ENCODE data around the gene LHFPL2.

The LHFPL2 gene

DNA sequence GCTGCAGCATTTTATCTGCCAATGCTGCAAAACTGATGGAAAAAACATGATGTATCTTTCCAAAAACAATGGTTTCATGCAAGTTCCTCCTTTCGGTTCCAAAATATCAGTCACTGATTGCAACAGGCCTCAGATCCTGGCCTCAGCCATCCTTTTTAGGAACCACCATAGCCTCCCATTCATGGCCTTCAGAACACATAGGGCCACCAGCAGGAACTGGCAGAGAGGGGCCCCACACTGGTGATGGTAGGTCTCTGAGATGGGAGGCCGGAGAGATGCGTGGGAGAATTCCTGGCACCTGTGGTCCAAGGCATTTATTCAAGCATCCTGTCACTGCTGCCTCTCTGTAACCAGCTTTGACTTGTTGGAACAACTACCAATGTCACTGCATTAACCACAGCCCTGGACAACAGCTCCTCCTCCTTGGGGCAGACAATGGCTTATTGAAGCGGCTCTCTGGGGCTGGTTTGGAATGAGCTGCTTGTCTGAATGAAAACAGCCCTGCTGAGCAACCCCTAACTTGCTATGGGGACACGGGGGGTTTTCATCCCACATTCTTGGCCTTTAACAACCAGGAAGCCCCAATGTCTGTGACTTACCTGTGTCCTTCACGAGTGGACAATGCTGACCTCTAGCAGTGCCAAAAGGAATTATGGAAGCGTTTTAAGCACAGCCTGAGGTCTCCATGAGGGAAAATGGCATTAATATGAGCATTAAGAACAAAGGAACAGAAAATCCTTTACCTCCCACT, 108.1 kb downstream of the LHFPL2 start:
- DNase-seq, result no peak

DNA sequence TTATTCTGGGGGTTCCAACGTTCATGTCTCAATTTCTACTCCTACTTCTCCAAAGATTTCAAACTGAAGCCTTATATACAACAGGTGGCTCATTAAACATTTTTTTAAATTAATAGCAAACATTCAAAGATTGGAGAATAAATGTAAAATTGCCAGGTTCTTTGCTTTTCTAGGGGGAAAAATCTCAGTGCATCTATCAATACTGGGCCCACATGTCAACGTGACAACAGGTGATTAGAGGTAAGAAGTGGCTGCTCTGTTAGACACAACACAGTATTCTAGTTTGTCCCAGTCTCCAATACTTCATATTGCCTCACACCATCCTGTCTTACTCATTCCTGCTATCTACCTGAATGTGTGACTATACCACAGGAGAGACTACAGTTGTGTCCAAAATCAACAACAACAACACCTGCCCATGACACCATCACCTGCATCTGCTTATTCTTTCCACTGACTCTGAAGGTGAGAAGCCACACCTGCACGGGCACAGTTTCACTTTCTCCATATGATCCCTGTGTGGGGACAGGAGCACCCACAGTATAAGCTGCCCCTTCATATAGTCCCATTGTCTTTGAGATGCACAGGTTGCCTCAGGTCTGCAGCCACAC, 110.2 kb downstream of the LHFPL2 start:
- DNase-seq, result no peak

DNA sequence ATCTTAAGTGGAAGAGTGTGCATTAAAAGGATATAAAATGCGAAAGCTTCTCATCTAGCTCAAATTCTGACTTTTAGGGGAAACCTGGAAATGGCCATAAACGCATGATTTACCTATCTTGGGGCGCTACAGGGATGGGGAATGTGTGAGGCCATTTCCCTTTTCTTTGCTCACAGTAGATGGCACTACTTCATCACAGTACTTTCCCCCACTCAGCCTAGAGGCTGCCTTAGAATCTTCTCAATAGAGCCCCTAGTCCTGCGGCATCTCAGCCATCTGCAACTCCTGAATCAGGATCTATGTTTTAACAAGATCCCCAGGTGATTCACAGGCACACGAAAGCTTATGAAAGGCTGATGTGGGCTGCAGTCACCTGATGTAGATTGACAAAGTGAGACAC, 110.8 kb downstream of the LHFPL2 start:
- no peak for DNase-seq

DNA sequence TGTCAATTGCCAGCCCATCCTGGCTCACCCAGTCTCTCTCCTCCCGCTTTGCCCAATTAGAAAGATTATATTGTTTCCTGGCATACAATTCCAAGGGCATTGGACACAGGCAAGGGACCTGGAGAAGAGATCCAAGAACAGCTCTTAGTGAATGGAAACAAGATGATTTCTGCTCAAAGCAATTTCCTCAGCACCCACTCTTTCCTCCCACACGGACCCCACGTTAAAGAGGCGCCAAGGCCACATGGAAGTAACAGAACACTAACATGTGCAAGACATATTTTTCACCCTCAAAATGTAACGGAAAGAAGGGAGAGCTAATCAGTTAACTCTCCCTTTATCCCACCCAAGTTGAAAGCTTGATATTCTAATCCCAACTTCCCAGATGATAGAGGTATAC, 111.2 kb downstream of the LHFPL2 start:
- DNase-seq, result no peak

DNA sequence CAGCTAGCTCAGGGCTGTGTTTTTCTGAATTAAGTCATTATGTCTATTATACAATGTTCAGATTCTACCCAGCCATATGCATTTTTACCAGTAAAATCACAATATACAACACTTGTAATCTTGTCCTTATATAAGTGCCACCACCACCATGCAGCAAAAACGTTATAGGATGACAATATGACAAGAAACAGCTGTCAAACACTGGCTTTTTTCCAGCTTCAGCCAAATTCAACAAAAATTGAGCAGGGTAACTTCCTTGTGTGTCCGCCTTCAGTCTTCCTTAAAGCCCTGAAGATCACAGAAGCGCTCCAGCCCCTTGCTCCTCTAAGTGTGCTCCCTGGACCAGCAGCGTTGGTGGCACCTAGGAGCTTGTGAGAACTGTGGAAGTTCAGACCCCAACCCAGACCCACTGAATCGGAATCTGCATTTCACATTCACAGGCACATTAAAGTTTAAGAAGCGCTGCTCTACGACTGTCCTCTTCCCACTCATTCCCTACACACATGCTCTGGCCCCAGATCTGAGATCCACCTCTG, 111.8 kb downstream of the LHFPL2 start:
- no peak for DNase-seq

DNA sequence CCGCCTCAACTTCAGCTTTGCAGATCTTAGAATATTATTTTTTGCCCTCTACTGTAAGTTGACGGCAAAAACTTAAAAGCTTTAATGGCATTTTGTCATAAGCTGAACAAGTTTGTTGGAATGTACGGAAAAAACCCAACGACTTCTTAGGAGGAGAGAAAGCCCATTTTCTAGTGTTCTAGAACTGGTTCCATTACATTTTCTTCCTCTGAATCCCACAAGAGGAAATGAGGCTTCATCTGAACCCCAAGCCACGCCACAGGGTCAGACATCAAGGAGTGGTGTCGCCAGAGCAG, 113.7 kb downstream of the LHFPL2 start:
- no peak for DNase-seq

DNA sequence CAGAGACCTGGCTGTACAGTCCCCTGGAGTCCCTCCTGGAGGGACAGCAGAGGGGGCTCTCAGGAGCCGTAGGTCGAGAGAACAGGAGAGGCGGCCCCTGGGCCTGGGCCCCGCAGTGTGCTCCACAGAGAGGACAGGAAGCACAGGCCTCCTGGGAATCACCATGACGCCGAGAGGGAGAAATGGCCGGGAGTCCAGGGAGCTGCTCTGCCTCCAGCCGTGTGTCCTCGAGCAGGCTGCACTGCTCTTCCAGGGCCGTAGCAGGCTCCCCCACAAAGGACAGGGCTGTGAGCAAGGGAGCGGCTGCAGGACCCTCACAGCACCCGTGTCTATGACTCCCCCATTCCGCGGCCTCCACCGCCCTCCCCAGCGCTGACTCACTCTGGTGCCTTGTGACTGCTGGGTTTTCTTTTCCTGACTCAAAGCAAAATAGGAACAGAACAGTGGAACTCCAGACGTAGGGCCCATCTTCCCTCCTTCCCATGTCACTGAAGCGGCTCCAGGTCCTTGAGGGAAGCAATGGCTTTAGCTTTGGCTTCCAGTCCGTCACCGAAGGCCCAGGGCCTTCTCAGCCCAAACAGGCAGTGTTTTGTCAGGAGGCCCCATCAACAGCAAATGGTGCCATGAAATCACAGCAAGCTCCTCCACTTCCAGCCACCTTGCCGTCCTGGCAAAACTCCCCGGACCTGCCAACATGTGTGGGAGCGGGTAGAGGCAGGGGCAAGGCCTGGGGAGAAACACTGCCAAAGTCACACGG, 114.2 kb downstream of the LHFPL2 start:
- no peak for DNase-seq

DNA sequence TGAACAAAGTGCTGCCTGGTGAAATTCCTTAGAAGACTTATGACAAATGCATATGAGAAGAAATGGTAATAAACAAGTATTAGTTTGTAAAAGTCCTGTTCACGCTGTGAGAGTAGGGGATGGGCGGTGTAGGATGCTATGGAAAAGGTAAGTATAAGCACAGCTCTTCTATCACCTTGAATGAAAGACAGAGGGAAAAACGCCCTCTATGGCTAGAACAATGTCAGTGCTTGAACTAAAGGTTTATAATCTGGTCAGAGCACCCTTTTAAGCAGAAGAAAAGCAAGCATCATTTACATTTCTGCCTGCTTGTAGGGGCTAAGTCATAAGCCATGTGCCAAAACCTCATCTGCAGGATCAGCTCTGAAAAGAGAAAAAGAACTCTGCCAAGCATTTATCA, 115.2 kb downstream of the LHFPL2 start:
- no peak for DNase-seq

DNA sequence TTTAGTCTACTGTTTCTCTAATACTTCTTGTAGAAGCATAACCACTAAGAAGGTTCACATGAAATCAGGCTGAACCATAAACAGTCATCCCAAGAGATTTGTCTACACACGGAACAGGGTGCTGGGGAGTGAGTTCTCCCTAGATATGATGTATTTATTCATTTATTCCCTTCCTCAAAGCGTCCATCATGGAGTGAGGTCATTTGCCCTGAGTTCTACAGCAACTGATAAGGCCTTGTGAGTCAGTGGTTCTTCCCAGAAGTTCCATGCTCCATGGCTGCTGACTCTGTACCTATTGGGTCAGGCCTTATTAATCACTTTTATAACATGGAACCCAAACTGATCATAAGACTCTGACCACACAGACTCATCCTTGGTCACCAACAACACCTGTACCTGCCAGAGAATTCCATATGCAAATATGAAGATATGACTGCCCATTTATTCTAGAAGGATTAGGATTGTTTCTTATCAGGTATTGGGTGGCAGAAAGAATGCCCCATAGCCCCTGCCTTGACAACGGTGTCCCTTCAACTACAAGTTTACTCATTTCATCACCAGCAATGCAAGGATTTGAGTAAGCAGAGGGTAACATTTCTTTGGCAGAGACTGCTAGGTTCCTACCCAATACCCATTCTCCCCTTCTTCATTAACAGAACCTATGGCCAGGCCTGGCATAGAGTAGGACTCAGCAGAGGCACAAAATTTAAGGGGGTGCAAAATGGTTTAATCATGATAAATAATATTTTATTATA, 118.1 kb downstream of the LHFPL2 start:
- no peak for DNase-seq

DNA sequence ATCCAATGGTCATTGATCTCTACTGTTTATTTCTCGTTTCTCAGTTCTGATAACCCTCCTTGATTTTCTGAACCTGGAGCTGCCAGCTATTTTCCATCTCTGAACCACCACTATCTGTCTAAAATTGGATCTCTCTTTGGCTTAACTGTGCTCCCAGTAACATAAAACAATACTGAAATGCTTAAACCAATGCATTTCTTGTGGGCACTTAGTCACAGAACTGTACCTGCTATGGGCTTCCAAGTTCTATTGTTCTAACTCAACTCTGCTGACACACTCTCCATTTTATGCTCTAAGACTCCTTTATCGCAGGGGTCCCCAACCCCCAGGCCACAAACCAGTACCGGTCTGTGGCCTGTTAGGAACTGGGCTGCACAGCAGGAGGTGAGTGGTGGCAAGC, 120.6 kb downstream of the LHFPL2 start:
- no peak for DNase-seq

DNA sequence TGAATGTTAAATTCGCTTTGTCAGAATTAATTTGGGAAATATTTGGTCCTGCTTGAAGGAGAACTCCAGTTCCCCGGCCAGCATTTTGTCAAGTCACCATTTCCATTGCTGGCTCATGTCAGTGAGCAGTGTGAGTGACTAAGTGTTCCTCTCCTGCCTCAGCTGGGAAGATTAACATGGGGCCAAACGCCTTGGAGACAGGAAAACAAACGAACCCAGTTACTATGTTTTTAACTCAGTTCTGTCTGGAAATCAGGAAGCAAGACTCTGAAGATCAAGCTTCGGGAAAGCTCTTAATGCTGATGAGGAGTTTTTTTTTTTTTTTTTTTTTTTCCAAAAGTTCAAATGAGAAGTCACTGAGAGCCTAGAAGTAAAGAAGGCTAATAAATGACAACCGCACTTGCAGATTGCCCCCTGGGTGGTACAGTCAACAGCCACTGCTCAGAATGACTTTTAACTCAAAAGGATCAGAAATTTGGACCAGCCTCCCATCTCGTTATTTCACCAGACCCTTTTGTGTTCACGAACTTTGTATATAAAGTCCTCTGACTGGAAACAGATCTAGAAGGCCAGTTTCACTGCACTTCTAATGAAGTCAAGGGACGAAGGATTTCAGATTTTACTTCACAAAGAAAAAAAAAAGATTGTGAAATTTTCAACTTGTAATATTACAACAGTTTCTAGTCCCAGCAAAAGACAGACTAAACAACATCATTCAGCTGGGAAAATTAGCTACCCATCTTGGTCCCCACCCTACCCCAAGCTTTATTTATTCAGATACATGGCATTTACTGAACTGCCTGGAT, 121.3 kb downstream of the LHFPL2 start:
- no peak for DNase-seq

DNA sequence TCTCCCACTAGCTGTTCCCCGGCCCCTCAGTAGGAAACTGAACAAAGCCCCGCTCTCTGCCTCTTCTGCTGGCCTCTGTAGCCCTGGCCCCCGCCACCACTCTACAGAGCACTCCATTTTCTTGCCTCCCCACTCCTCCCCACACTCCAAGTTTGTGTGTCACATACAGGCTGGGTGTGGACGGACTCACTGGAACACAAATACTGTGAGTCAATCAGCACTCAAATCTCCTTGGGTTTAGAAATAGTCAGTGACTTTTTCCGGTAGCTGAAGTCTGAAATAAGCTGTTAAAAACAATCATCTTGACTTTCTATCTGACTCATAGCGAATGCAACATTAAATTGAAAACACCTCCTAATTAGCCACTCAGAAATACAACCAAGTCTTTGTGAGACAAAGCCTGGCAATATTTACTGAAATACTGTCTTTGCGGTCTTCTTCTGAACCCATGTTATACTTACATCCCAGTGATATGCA, 122.5 kb downstream of the LHFPL2 start:
- no peak for DNase-seq

DNA sequence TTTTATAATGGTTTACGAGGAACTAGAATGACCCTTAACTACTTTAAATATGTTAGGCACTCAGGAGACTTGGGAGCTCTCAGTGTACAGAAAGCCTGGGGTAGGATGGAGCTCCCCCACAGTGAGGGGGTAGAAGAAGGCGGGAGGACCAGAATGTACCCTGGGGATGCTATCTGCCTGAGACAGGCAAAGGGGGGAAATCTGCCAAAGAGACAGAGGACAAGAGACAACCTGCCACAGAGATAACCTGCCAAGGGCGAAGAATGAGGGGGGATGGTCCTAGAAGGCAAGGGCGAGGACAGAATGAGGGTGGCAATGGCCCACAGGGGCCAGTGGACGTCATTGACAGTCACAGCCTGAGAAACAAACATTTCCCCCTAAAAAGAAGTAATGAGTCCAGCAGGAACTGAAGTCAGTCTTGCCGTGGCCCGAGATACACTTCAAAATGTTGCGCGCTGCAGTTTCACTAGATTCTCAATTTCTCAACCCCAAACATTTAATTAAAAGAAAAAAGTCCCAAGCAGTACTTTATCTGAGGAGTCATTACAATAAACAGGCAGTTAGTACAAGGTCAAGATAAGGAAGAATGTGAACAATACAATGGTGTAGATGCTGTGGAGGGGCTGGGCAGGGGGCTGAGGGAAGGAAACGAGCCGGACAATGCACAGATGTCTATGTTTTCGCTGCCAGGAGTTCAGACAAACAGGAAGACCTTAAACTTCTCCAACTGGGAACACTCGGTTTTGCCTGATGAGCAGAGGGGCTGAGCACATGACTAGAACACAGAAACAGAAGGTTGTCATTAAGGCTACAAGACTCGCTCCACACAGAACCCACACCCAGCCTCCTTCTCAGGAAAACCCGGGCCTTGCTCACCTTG, 125.0 kb downstream of the LHFPL2 start:
- no peak for DNase-seq

DNA sequence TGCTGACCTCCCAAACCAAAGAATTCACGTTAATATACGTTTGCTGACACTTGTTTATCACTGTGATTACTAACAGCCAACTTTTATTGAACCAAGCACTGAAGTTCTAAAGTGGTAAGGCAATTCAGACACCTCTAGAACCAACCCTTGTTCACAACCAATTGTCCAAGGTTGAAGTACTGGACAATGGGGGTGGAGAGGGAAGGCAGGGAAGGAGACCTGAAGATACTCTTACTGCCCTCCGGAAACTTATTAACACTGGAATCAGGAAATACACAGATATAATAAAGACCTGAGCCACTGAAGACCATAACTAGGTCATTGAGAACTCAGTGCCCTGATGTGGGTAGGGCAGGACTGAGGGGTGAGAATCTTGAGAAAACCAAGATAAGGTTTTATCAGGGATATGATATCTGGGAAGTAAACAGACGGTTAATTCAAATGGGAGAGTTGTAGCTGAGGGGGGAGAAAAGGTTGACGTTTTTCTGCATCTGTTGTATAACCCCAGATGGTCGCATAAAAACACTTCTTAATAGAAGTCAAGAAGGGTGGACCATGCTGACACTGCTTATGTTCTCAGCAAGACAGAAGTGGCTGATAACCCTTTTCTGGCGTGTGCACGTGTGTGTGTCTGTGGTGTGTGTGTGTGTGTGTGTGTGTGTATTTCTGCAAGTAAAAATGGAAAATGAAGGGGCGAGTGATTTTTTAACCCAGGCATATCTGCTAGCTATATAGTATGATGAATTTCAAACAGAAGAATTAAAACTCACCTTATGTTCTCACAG, 125.9 kb downstream of the LHFPL2 start:
- DNase-seq, result no peak

DNA sequence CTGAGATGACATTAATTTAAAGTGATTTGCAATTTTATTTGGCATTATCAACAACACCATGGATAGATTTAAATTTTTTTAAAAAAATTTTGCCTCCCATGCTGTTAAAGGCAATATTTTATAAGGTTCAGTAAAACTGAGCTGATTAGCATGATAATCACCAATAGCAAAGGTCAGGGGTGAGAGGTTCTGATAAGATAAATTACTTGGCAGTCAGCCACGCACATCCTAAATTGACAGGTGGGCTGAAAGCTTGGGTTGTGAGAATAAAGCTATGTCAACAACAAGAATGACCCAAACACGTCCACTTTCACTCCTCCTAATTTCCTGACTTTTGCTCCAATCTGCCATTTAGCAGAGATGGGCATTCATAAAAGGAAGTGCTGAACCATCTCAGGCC, 127.1 kb downstream of the LHFPL2 start:
- no peak for DNase-seq

DNA sequence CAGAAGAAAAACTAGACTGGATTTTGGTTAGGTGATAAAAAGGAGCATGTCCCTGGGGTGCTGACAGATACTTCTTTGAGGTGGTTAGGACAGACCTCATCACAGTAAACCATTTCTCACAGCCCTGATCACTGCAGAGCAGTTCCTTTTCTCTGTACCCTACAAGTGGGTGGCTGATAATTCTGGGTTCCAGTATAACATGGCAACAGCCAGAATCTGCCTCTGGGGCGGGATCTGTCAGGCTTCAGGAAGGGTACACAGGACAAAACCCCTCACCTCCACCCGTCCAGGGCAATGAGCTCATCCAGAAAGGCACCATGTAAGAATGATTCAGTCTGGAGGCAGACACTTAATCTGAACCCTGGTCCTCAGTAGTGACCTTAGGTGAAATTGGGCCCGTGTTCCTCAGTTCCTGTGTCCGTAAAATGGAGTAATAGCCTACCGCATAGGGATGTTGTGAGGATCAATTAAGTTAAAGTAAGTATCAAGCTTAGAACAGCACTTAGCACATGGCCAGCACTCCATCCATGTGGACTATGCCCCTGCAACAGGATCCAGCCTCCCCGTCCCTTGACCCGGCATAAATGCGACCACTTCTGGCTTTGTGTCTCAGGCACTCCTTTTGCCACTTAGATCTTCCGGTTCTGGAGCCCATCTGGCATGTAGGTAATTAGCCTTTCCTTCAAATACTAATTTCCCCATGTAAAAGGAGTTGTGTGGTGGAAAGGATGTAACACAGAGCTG, 129.2 kb downstream of the LHFPL2 start:
- DNase-seq, result no peak

DNA sequence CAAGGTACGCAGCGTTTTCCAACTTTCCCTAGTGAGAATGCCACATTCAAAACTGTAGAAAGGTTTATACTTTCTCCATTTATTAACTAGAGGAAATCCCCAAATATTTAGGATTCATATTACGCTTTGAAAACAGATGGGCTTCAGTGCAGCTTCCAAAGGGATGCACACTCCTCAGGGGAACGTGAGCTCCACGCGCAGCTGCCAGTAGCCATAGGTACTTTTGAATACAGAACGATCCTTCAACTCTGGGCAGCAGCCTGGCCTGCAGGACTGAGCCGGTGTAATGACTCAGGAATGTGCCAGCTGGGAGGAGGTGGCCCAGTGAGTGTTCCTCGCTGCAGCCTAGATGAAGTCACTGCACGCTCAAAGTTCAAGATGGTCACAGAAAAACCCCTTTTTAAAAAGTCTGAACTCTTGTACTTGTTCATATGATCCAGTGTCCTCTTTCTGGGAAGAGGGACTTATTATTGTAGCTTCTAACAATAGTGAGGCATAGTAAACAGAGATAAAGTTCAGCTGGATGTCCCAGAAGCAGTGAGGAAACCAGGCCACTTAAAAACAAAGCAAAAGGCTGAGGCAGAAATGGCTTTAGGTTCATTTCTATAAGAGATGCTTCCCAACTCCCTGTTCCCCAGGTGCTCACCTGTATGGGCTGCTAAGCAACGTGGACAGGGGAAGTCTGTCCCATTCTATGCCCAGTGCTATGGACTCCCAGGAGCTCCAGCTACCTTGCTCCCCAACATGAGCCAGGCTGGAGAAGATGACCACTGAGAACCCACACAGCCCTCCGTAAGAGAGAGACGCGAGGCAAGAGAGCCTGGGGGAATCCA, 130.0 kb downstream of the LHFPL2 start:
- no peak for DNase-seq

DNA sequence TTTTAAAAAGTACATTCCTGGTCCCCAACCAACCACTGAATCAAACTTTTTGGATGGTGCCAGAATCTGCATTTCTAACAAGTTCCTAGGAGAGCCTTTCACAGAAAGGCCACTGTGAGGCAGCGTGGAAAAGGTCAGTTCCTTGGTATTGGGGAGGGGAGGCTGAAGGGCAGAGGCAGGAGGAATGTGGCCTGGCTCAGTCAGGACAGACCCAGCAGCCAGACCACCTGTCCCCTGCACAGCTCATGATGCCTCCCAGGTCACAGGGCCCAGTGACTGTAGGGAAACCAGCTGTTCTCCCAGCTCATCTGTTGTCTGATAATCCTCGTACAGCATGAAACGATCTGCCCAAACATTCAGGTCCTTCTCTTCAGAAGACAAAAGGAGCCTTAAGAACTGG, 132.9 kb downstream of the LHFPL2 start:
- no peak for DNase-seq
